ENCODE results near the gene G6PC2. TPM values are rescaled to one million over a fixed set of nuclear protein-coding genes. Genes with fewer than 3 reads are reported as not detected.
A peak's percentile ranks its signal among the peaks of the same experiment; 100 is the strongest.

Gene G6PC2
- total RNA-seq, 1 donor from 2014 or later, result not detected

DNA sequence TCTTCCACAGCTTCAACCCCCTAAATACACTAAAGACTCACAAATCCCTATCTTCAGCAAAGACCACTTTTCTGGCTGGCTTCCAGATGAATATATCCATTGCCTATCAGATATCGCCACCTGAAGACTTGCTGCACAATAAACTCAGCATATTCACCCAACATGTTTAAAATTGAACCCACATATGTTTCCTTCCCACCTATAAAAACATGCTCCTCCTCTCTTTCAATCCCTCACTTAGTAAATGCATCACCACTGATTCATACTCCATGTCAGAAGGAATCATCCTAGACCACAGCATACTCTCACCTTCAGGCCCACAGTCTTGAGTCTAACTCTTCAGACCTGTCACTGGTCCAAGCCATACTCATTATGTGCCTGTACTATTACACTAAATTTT lies 16.1 kb upstream of the G6PC2 start:
- Mint-ChIP-seq H3K4me1 (ENCODE audit: low read depth, unreplicated experiment) (no peaks in the 10 kb centered on the region), H3K36me3 (ENCODE audit: unreplicated experiment) (no peaks in the 10 kb centered on the region), H3K27ac (ENCODE audit: unreplicated experiment) (no peak overlapping the region), H3K27me3 (ENCODE audit: unreplicated experiment) (no peaks in the 10 kb centered on the region), H3K4me3 (ENCODE audit: unreplicated experiment) (no peak overlapping the region), H3K9me3 (ENCODE audit: unreplicated experiment) (peaks cover 3% of the 10 kb centered on the region)
- no peak for DNase-seq
- TF ChIP-seq, protein P1, sequence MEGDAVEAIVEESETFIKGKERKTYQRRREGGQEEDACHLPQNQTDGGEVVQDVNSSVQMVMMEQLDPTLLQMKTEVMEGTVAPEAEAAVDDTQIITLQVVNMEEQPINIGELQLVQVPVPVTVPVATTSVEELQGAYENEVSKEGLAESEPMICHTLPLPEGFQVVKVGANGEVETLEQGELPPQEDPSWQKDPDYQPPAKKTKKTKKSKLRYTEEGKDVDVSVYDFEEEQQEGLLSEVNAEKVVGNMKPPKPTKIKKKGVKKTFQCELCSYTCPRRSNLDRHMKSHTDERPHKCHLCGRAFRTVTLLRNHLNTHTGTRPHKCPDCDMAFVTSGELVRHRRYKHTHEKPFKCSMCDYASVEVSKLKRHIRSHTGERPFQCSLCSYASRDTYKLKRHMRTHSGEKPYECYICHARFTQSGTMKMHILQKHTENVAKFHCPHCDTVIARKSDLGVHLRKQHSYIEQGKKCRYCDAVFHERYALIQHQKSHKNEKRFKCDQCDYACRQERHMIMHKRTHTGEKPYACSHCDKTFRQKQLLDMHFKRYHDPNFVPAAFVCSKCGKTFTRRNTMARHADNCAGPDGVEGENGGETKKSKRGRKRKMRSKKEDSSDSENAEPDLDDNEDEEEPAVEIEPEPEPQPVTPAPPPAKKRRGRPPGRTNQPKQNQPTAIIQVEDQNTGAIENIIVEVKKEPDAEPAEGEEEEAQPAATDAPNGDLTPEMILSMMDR (IDR thresholded peaks at IDR 0.05; ENCODE audit: partially characterized antibody, unreplicated experiment), result no peak

DNA sequence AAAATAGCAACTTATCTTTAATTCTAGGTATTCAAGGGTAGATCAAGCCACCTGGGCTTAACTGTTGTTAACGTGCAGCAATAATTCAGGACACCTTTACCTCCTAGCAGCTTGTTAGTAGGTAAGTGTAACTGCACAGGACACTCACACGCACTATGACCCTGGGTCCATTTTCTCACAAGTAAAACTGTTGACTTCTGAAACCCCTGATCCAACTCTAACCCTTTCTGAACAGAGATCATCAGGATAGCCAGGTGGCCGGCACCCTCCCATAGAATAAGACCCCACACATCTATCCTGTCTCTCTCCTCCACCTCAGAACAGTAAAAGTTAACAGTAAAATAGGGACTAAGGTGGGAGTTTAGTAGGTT lies 11.5 kb upstream of the G6PC2 start:
- TF ChIP-seq, protein P1 (IDR thresholded peaks at IDR 0.05; ENCODE audit: partially characterized antibody, unreplicated experiment), result no peak
- Mint-ChIP-seq H3K4me1 (ENCODE audit: low read depth, unreplicated experiment) (peaks cover 5% of the 10 kb centered on the region), H3K27me3 (ENCODE audit: unreplicated experiment) (no peaks in the 10 kb centered on the region), H3K9me3 (ENCODE audit: unreplicated experiment) (peaks cover 2% of the 10 kb centered on the region), H3K4me3 (ENCODE audit: unreplicated experiment) (peak overlapping the region; percentile 99), H3K27ac (ENCODE audit: unreplicated experiment) (no peak overlapping the region), H3K36me3 (ENCODE audit: unreplicated experiment) (no peaks in the 10 kb centered on the region)
- DNase-seq, result no peak

DNA sequence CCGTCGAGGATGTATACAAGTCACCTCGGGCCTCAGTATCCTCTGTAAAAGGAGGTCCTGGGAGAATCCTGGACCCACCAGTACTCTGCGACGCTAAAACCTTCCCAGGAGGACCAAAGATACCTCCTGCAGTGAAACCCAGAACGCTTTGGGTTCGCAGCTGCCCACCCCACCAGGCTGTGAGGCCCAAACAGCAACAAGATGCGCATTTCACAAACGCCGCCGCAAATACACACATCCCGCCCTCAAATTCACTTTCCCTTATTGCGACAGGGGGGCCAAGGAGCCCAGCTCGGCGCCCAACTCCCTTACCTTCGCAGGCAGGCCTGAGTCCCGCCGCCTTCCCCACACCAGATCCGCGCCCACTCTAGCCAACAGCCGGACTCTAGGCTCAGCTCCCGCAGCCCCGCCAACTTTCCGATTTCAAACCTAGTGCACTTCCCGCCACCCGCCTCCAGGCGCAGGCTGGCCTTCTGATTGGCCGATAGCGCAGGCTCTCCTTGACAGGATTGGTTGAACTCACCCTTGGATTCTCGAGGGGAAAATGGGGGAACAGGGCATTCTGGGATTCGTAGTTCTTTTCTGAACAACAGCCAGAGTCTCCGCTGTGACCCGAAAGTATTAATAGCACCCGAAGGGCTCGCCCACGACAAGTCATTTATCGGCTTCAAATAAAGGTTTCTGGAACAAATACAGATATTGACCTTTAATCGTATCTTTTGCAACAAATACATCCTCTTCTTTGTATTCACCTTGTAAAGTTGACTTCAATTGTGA lies 10.9 kb upstream of the G6PC2 start, which contains the start of gene SPC25:
TSS of gene SPC25 (minus strand) at position 425 of the 777 bp plus-strand sequence. CDS start 911 bp downstream, outside the sequence.
- H3K27ac Mint-ChIP-seq (ENCODE audit: unreplicated experiment), result peak within 1 kb of the TSS; percentile 60
- H3K9me3 Mint-ChIP-seq (ENCODE audit: unreplicated experiment), result peaks cover 2% of the 10 kb centered on the region
- TF ChIP-seq, protein P1 (IDR thresholded peaks at IDR 0.05; ENCODE audit: partially characterized antibody, unreplicated experiment), result peak; percentile 56
- H3K4me1 Mint-ChIP-seq (ENCODE audit: low read depth, unreplicated experiment), result peaks cover 5% of the 10 kb centered on the region
- no peaks in the 10 kb centered on the region for H3K36me3 Mint-ChIP-seq (ENCODE audit: unreplicated experiment)
- H3K27me3 Mint-ChIP-seq (ENCODE audit: unreplicated experiment), result no peaks in the 10 kb centered on the region
- peak; percentile 90 for DNase-seq
- peak within 1 kb of the TSS; percentile 99 for H3K4me3 Mint-ChIP-seq (ENCODE audit: unreplicated experiment)

DNA sequence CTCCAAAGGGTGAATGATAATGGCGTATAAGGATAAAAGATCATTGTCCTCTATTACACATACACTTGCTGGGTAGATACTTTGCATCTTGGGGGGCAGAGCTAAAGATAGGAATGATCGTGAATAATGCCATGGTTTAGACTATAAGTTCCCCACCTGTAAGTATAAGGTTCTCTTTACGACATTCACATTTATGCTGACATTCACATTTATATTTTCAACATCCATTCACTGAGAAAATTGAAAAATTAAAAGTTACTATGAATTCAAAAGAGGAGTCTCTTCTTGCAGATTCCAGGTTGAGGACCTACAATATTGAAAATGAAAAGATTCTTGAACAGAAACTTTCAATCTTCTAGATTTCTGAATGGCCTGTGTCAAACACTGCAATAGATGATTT lies 8.8 kb upstream of the G6PC2 start:
- no peak for DNase-seq
- H3K36me3 Mint-ChIP-seq (ENCODE audit: unreplicated experiment), result no peaks in the 10 kb centered on the region
- H3K27ac Mint-ChIP-seq (ENCODE audit: unreplicated experiment), result no peak overlapping the region
- H3K9me3 Mint-ChIP-seq (ENCODE audit: unreplicated experiment), result peaks cover 2% of the 10 kb centered on the region
- H3K4me3 Mint-ChIP-seq (ENCODE audit: unreplicated experiment), result no peak overlapping the region
- TF ChIP-seq, protein P1 (IDR thresholded peaks at IDR 0.05; ENCODE audit: partially characterized antibody, unreplicated experiment), result no peak
- H3K27me3 Mint-ChIP-seq (ENCODE audit: unreplicated experiment), result no peaks in the 10 kb centered on the region
- peaks cover 5% of the 10 kb centered on the region for H3K4me1 Mint-ChIP-seq (ENCODE audit: low read depth, unreplicated experiment)

DNA sequence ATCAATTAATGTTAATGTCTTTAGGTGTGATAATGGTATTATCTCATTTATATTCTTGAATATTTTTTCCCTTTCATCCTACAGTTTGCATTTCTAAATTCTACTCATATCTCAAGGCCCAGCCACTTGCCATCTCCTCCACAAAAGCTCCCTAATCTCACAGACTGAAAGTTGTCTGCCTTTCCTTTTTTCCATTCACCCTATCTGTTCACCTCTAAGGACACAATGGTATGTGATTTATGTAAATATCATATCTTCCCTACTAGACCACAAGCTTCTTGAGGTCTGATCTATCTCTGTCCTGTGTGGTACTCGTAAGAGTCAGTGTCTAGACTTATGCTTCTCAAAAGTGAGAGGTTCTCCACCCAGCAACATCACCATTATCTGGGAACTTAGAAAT lies 7.0 kb upstream of the G6PC2 start:
- peaks cover 5% of the 10 kb centered on the region for H3K4me1 Mint-ChIP-seq (ENCODE audit: low read depth, unreplicated experiment)
- H3K4me3 Mint-ChIP-seq (ENCODE audit: unreplicated experiment), result no peak overlapping the region
- peaks cover 2% of the 10 kb centered on the region for H3K9me3 Mint-ChIP-seq (ENCODE audit: unreplicated experiment)
- H3K27me3 Mint-ChIP-seq (ENCODE audit: unreplicated experiment), result no peaks in the 10 kb centered on the region
- TF ChIP-seq, protein P1 (IDR thresholded peaks at IDR 0.05; ENCODE audit: partially characterized antibody, unreplicated experiment), result no peak
- no peak overlapping the region for H3K27ac Mint-ChIP-seq (ENCODE audit: unreplicated experiment)
- no peak for DNase-seq
- H3K36me3 Mint-ChIP-seq (ENCODE audit: unreplicated experiment), result no peaks in the 10 kb centered on the region
